Liver (tissue), 9 donors: ENCODE data around the gene OR5K2. TPM values are rescaled to one million over a fixed set of nuclear protein-coding genes. Genes with fewer than 3 reads are reported as not detected.

Source experiments
- DNase-seq: peaks from one replicate; pipeline ENCODE4 v3.0.0-alpha.2; 2017; ENCODE audit warnings: low spot score
- H3K27ac ChIP-seq, 2 donors: one replicate each; pipeline ENCODE4 v1.7.0; 2013; ENCODE audit warnings: inconsistent platforms in 2 of 2, low read length in 2 of 2, control low read depth in 1 of 2, low read depth in 1 of 2, mild to moderate bottlenecking in 1 of 2
- H3K27me3 ChIP-seq, 4 donors: one replicate each; pipeline versions ENCODE4 v1.6.1 to v1.7.0; 2013; ENCODE audit warnings: low read length in 3 of 4, inconsistent platforms in 1 of 4, mild to moderate bottlenecking in 1 of 4, moderate library complexity in 1 of 4; ENCODE audit not compliant: control insufficient read depth in 4 of 4, insufficient read depth in 4 of 4
- H3K36me3 ChIP-seq, 4 donors: one replicate each; pipeline versions ENCODE4 v1.6.1 to v1.7.0; 2013; ENCODE audit warnings: low read length in 3 of 4, mild to moderate bottlenecking in 3 of 4, low read depth in 1 of 4, moderate library complexity in 1 of 4; ENCODE audit not compliant: control insufficient read depth in 4 of 4, insufficient read depth in 3 of 4
- H3K4me1 ChIP-seq, 4 donors: one replicate each; pipeline versions ENCODE4 v1.6.1 to v1.7.0; 2013; ENCODE audit warnings: low read length in 3 of 4, mild to moderate bottlenecking in 3 of 4, moderate library complexity in 1 of 4; ENCODE audit not compliant: control insufficient read depth in 4 of 4, insufficient read depth in 4 of 4
- H3K4me3 ChIP-seq, 3 donors: one replicate each; pipeline versions ENCODE4 v1.6.1 to v1.7.0; 2013; ENCODE audit warnings: low read length in 3 of 3, control low read depth in 1 of 3, low read depth in 1 of 3, mild to moderate bottlenecking in 1 of 3
- H3K9ac ChIP-seq, 2 donors: one replicate each; pipeline ENCODE4 v1.7.0; 2013; ENCODE audit warnings: low read length in 2 of 2, mild to moderate bottlenecking in 2 of 2, moderate library complexity in 2 of 2, control low read depth in 1 of 2, low read depth in 1 of 2
- H3K9me3 ChIP-seq, 4 donors: one replicate each; pipeline versions ENCODE4 v1.6.1 to v1.7.0; 2013; ENCODE audit warnings: low read length in 3 of 4; ENCODE audit not compliant: control insufficient read depth in 4 of 4
- CTCF ChIP-seq: fragments of 150-350 bp; IDR thresholded peaks from 2 replicates; pipeline ENCODE4 v1.5.1; 2017; ENCODE audit warnings: improper control_type of control experiment, low read depth, low read length; ENCODE audit not compliant: missing input control
- FOXA1 ChIP-seq: IDR thresholded peaks from 2 replicates; pipeline ENCODE4 v1.6.1; 2016; ENCODE audit warnings: antibody characterized with exemption
- GABPA ChIP-seq, 2 donors: IDR thresholded peaks in 1 of 2; conservative IDR thresholded peaks in 1 of 2; 2 replicates each; pipeline ENCODE4 v1.6.1; 2016; ENCODE audit warnings: antibody characterized with exemption in 2 of 2, mild to moderate bottlenecking in 1 of 2, moderate library complexity in 1 of 2
- HNF4A ChIP-seq, 2 donors: conservative IDR thresholded peaks; 2 replicates each; pipeline ENCODE4 v1.6.1; 2016; ENCODE audit warnings: antibody characterized with exemption in 2 of 2, mild to moderate bottlenecking in 2 of 2
- JUND ChIP-seq, 2 donors: IDR thresholded peaks; 2 replicates each; pipeline ENCODE4 v1.6.1; 2016; ENCODE audit warnings: antibody characterized with exemption in 2 of 2
- MAX ChIP-seq: IDR thresholded peaks from 2 replicates; pipeline ENCODE4 v1.6.1; 2016; ENCODE audit warnings: antibody characterized with exemption
- NR2F2 ChIP-seq: IDR thresholded peaks from 2 replicates; pipeline ENCODE4 v1.6.1; 2016; ENCODE audit warnings: antibody characterized with exemption
- RAD21 ChIP-seq, 2 donors: IDR thresholded peaks; 2 replicates each; pipeline ENCODE4 v1.6.1; 2016; ENCODE audit warnings: antibody characterized with exemption in 2 of 2, mild to moderate bottlenecking in 2 of 2
- REST ChIP-seq: IDR thresholded peaks from 2 replicates; pipeline ENCODE4 v1.6.1; 2016; ENCODE audit warnings: antibody characterized with exemption, mild to moderate bottlenecking
- RXRA ChIP-seq, 2 donors: IDR thresholded peaks; 2 replicates each; pipeline ENCODE4 v1.6.1; 2017 to 2018; ENCODE audit warnings: antibody characterized with exemption in 2 of 2, mild to moderate bottlenecking in 1 of 2
- SP1 ChIP-seq: IDR thresholded peaks from 2 replicates; pipeline ENCODE4 v1.6.1; 2018; ENCODE audit warnings: antibody characterized with exemption, mild to moderate bottlenecking
- TAF1 ChIP-seq: conservative IDR thresholded peaks from 2 replicates; pipeline ENCODE4 v1.6.1; 2016; ENCODE audit warnings: antibody characterized with exemption, mild to moderate bottlenecking
- YY1 ChIP-seq: IDR thresholded peaks from 2 replicates; pipeline ENCODE4 v1.6.1; 2016; ENCODE audit warnings: antibody characterized with exemption, mild to moderate bottlenecking
- ZBTB33 ChIP-seq: IDR thresholded peaks from 2 replicates; pipeline ENCODE4 v1.6.1; 2016; ENCODE audit warnings: antibody characterized with exemption
- WGBS: extraction: QIAGEN DNeasy Blood & Tissue Kit; methylation state at CpG from one replicate; pipeline ENCODE4 v1.1.7; 2013; 5-methylcytosine and 5-hydroxymethylcytosine counted together
- polyA plus RNA-seq, 2 donors: library from polyadenylated mRNA; stranded (reverse) in 1 of 2; unstranded in 1 of 2; fragments of 200-250 nt in 1 of 2; fragments of >200 nt in 1 of 2; fragmentation: Nextera tagmentation in 1 of 2; extraction: Ambion mirVana in 1 of 2; gene quantifications; one replicate each; pipeline versions ENCODE4 v1.2.1 to v1.2.3, GENCODE V29; 2013 to 2015
- total RNA-seq, 2 donors: library from RNA; depleted of rRNA; stranded (reverse); fragments of >200 nt; gene quantifications; one replicate each; pipeline ENCODE4 v1.2.3, GENCODE V29; 2014
- donor health status: healthy.
- donor health status: healthy.
- donor health status: healthy.
- donor health status: healthy.
- donor health status: healthy.

OR5K2 gene
- total and polyA plus RNA-seq, 4 donors = not detected

GRCh38 chr3:98519351-98519750 lies 21.9 kb downstream of the OR5K2 start:
- Histone ChIP-seq H3K9ac (no peak overlapping the region), H3K27ac (no peak overlapping the region), H3K4me3 (no peak overlapping the region), H3K4me1 (peaks cover 6 to 16% (median 8%) of the 10 kb centered on the region in 4 donors), H3K36me3 (peaks cover 3 to 16% (median 13%) of the 10 kb centered on the region in 4 donors), H3K27me3 (no peaks in the 10 kb centered on the region), H3K9me3 (no peaks in the 10 kb centered on the region)
- no peak for DNase-seq
- no peak for TF ChIP-seq JUND (IDR thresholded peaks at IDR 0.05)
- TF ChIP-seq RXRA (IDR thresholded peaks at IDR 0.05) = no peak
- no peak for TF ChIP-seq RAD21 (IDR thresholded peaks at IDR 0.05)
- TF ChIP-seq CTCF = no peak
- TF ChIP-seq HNF4A (conservative IDR thresholded peaks at IDR 0.05) = no peak
- no peak for TF ChIP-seq GABPA (IDR thresholded peaks at IDR 0.05 in 1 of 2, conservative IDR thresholded peaks at IDR 0.05 in 1 of 2)
- TF ChIP-seq YY1 = no peak
- TF ChIP-seq FOXA1 = no peak
- 96% methylated on average over 1 of the region's 1 CpG for WGBS

- Histone ChIP-seq H3K36me3 (peaks cover 0 to 11% (median 4%) of the 10 kb centered on the region in 4 donors), H3K9me3 (no peaks in the 10 kb centered on the region), H3K4me1 (peaks cover 6 to 16% (median 8%) of the 10 kb centered on the region in 4 donors), H3K9ac (peak overlapping the region; percentile 85 to 87), H3K27ac (peak overlapping the region; percentile 89 to 97), H3K27me3 (no peaks in the 10 kb centered on the region), H3K4me3 (peak overlapping the region; percentile 83 to 88 (median 87))
- WGBS = under 1% methylated on average over 16 of the region's 16 CpGs
- peak; percentile 56 for DNase-seq
- peak; percentile 93 for TF ChIP-seq REST
- TF ChIP-seq YY1 = peak; percentile 88
- TF ChIP-seq TAF1 = no peak
Observed at GRCh38 chr3:98521897-98522543, 24.5 kb downstream of the OR5K2 start.

GRCh38 chr3:98522544-98523281 lies 25.2 kb downstream of the OR5K2 start, which contains the start of gene CLDND1:
TSS of gene CLDND1 (minus strand) at chr3:98522902. CDS start at chr3:98521424, 1,478 bp downstream.
- Histone ChIP-seq H3K4me3 (peak within 1 kb of the TSS; percentile 83 to 88 (median 87)), H3K9ac (peak within 1 kb of the TSS; percentile 85 to 87), H3K27me3 (no peaks in the 10 kb centered on the region), H3K4me1 (peaks cover 6 to 16% (median 8%) of the 10 kb centered on the region in 4 donors), H3K27ac (peak within 1 kb of the TSS; percentile 89 to 97), H3K36me3 (peaks cover 0 to 8% (median 3%) of the 10 kb centered on the region in 4 donors), H3K9me3 (no peaks in the 10 kb centered on the region)
- WGBS = under 1% methylated on average over 63 of the region's 63 CpGs
- DNase-seq = peak; percentile 94
- TF ChIP-seq MAX (no peak), REST (peak; percentile 42), NR2F2 (peak; percentile 27), ZBTB33 (peak; percentile 16), SP1 (peak; percentile 73)
